ENCODE measurements around the gene PCSK1. TPM values are rescaled to one million over a fixed set of nuclear protein-coding genes. Genes with fewer than 3 reads are reported as not detected.
"Not testable (repeated sequence)": the region's sequence is repeated elsewhere in the genome, so short reads cannot be mapped to it uniquely, and the experiment has no call there.

PCSK1 gene
- total and polyA plus RNA-seq, 9 donors = 0.08 to 2.3 (median 0.35) TPM

DNA sequence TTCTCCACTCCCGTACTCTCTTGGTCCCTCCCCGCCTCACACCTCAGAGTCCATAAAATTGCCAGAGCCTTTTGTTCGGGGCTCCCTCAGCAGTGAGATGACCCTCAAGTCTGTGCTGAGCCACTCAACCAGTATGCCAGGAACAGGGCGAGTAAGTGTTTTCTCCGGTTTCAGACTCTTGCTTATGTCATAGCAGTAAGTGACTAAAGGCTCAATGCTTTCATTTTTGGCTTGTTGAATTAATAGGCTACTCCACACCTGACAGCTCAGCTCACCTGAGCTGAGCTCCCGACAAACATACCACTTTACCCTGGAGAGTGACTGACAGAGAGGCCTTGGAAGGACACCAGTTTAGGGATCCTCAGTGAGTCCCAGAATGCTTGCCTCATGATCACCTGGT is 30.5 kb downstream of the PCSK1 start:
- no peak for TF ChIP-seq POLR2A (IDR thresholded peaks at IDR 0.05)
- TF ChIP-seq EP300 (IDR thresholded peaks at IDR 0.05) = no peak
- TF ChIP-seq, protein P1, sequence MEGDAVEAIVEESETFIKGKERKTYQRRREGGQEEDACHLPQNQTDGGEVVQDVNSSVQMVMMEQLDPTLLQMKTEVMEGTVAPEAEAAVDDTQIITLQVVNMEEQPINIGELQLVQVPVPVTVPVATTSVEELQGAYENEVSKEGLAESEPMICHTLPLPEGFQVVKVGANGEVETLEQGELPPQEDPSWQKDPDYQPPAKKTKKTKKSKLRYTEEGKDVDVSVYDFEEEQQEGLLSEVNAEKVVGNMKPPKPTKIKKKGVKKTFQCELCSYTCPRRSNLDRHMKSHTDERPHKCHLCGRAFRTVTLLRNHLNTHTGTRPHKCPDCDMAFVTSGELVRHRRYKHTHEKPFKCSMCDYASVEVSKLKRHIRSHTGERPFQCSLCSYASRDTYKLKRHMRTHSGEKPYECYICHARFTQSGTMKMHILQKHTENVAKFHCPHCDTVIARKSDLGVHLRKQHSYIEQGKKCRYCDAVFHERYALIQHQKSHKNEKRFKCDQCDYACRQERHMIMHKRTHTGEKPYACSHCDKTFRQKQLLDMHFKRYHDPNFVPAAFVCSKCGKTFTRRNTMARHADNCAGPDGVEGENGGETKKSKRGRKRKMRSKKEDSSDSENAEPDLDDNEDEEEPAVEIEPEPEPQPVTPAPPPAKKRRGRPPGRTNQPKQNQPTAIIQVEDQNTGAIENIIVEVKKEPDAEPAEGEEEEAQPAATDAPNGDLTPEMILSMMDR (IDR thresholded peaks at IDR 0.05) = no peak
- 63 to 69% (median 67%) methylated on average over 6 of the region's 6 CpGs for WGBS, 3 donors
- Histone ChIP-seq H3K4me1 (ENCODE audit: insufficient read depth) (no peaks in the 10 kb centered on the region), H3K4me3 (no peak overlapping the region), H3K36me3 (no peaks in the 10 kb centered on the region), H3K27me3 (no peaks in the 10 kb centered on the region), H3K9me3 (no peaks in the 10 kb centered on the region), H3K27ac (no peak overlapping the region)
- intact Hi-C loops (cut with DNase I) = no loop called here
- no peak for DNase-seq

DNA sequence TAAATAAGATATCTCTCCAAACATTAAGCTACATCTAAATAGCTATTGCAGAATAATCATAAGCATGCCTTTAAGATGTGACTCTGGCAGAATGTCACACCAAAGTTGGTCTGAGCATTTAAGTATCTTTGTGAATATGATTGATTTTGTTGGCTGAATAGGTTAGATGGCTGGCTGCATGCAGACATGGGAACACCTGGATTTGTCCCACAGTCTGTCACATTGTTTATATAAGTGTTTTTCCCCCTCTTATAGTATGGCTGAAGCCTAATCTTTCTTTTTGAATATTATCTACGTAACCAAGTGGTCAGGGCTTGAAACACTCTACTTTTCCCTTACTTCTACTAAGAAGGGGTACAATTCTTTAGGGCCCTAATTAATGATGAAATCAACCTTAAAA is 36.2 kb downstream of the PCSK1 start:
- no peaks in the 10 kb centered on the region for H3K9me3 ChIP-seq
- TF ChIP-seq POLR2A (IDR thresholded peaks at IDR 0.05) = no peak
- no peak for TF ChIP-seq EP300 (IDR thresholded peaks at IDR 0.05)
- TF ChIP-seq, protein P1 (IDR thresholded peaks at IDR 0.05) = no peak
- H3K4me1 ChIP-seq (ENCODE audit: insufficient read depth) = no peaks in the 10 kb centered on the region
- H3K27me3 ChIP-seq = no peaks in the 10 kb centered on the region
- intact Hi-C loops (cut with DNase I) = no loop called here
- DNase-seq = no peak
- H3K4me3 ChIP-seq = no peak overlapping the region
- H3K36me3 ChIP-seq = no peaks in the 10 kb centered on the region
- H3K27ac ChIP-seq = no peak overlapping the region
- 84 to 93% (median 91%) methylated on average over 1 of the region's 1 CpG for WGBS, 3 donors

DNA sequence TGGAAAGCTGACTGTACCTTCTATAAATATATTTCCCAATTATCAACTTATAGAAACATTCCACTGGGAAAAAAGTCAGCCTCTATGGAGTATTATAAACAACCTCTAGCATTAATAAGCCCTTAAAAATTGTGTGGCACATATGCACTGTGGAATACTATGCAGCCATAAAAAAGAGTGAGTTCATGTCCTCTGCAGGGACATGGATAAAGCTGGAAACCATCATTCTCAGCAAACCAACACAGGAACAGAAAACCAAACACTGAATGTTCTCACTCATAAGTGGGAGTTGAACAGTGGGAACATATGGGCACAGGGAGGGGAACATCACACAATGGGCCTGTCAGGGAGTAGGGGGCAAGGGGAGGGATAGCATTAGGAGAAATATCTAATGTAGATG is 37.8 kb downstream of the PCSK1 start:
- H3K36me3 ChIP-seq; H3K4me1 ChIP-seq (ENCODE audit: insufficient read depth); H3K27ac ChIP-seq; H3K27me3 ChIP-seq; H3K9me3 ChIP-seq; intact Hi-C loops (cut with DNase I); H3K4me3 ChIP-seq; DNase-seq: not testable (repeated sequence)

DNA sequence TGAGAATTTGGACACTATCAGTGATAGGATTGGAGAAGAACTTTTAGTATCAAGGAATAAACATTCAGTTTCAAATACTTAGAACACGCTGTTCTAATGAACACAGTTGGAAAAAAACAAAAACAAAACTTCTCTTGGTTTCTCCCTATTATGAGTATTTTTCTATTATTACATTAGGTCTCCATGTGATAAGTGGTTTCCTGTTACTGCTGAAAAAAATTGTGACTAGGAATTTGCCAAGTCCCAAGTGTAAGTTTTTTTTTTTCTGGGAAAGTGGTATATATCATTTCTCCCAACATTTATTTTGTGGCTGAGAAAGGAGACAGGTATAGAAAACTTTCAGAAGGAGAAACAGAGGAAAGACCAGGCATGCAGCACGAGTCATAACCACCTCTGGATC is 41.1 kb downstream of the PCSK1 start:
- H3K27ac ChIP-seq = no peak overlapping the region
- no peaks in the 10 kb centered on the region for H3K27me3 ChIP-seq
- no peaks in the 10 kb centered on the region for H3K9me3 ChIP-seq
- 46 to 51% (median 47%) methylated on average over 2 of the region's 2 CpGs for WGBS, 3 donors
- no peak for DNase-seq
- intact Hi-C loops (cut with DNase I) = no loop called here
- no peak for TF ChIP-seq EP300 (IDR thresholded peaks at IDR 0.05)
- no peak for TF ChIP-seq POLR2A (IDR thresholded peaks at IDR 0.05)
- no peak overlapping the region for H3K4me3 ChIP-seq
- no peaks in the 10 kb centered on the region for H3K36me3 ChIP-seq
- no peaks in the 10 kb centered on the region for H3K4me1 ChIP-seq (ENCODE audit: insufficient read depth)

DNA sequence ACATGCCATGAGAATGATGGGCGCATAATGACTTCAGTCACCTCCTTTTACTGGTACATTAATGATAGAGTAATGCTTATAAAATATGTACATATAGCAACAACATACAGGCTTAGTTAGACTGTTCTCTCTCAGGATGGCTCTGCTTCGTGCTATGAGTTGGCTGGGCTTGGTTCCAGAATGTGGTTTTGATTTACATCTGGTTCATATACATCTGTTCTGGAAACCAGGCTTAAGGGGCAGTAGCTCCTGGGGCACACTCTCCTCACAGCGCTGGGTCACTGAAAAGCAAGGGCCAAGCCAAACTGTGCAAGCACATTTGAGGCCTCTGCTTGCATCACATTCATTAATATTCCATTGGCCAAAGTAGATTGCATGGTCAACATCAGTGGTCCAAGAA is 44.9 kb downstream of the PCSK1 start:
- no peak for DNase-seq
- Histone ChIP-seq H3K4me3 (no peak overlapping the region), H3K27ac (no peak overlapping the region), H3K4me1 (ENCODE audit: insufficient read depth) (no peaks in the 10 kb centered on the region), H3K36me3 (no peaks in the 10 kb centered on the region), H3K27me3 (no peaks in the 10 kb centered on the region), H3K9me3 (no peaks in the 10 kb centered on the region)
- WGBS, 3 donors = 66 to 83% (median 83%) methylated on average over 3 of the region's 3 CpGs
- intact Hi-C loops (cut with DNase I) = no loop called here
- TF ChIP-seq POLR2A (IDR thresholded peaks at IDR 0.05) = no peak

DNA sequence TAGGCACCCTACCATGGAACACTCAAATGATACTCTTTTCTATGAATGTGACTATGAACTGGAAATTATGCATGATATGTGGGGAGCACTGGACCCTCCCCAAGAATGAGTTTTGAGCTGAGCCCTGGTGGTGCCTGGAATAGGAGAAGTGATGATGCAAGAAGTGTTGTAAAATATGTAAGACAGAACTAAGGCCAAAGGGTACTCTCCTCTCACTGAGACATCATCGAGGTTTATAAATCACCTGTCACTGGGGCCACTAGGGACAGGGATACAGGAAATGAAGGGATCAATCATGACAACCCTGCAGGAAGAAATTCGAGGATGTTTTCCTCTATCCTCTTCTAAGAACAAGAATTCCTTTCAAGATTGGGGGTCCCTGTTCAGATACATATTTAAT is 45.4 kb downstream of the PCSK1 start:
- WGBS, 3 donors = 47 to 56% (median 50%) methylated on average over 2 of the region's 2 CpGs
- Histone ChIP-seq H3K36me3 (no peaks in the 10 kb centered on the region), H3K9me3 (no peaks in the 10 kb centered on the region), H3K27ac (no peak overlapping the region), H3K4me1 (ENCODE audit: insufficient read depth) (no peaks in the 10 kb centered on the region), H3K27me3 (no peaks in the 10 kb centered on the region), H3K4me3 (no peak overlapping the region)
- intact Hi-C loops (cut with DNase I) = no loop called here
- no peak for TF ChIP-seq POLR2A (IDR thresholded peaks at IDR 0.05)
- no peak for TF ChIP-seq EP300 (IDR thresholded peaks at IDR 0.05)
- TF ChIP-seq, protein P1 (IDR thresholded peaks at IDR 0.05) = no peak
- DNase-seq = no peak

Measured in ovary (tissue), 9 donors.